OCI-LY1 (cell line): ENCODE data around the gene TCIRG1.

Experiments used
- H2AFZ ChIP-seq: fragments of 200-600 bp; sonication (generic), shearing (Covaris generic); 2 replicates; pipeline ENCODE4 v1.6.0; 2014; ENCODE audit warnings: antibody characterized with exemption, mild to moderate bottlenecking, low read length
- H3F3A ChIP-seq: fragments of 200-600 bp; sonication (generic), shearing (Covaris generic); 2 replicates; pipeline ENCODE4 v1.6.0; 2014; ENCODE audit warnings: mild to moderate bottlenecking, antibody characterized with exemption, low read length, moderate library complexity; ENCODE audit not compliant: insufficient read depth
- H3K27ac ChIP-seq: fragments of 200-600 bp; sonication (generic); 2 replicates; pipeline ENCODE4 v1.5.1; 2014; ENCODE audit warnings: low read length, mixed run types, mild to moderate bottlenecking, low read depth; ENCODE audit not compliant: poor library complexity, severe bottlenecking
- H3K27me3 ChIP-seq: fragments of 200-600 bp; sonication (generic); 2 replicates; pipeline ENCODE4 v1.6.0; 2014; ENCODE audit warnings: antibody characterized with exemption, mild to moderate bottlenecking, low read length, moderate library complexity; ENCODE audit not compliant: insufficient read depth
- H3K36me3 ChIP-seq: fragments of 200-600 bp; sonication (generic); 2 replicates; pipeline ENCODE4 v1.6.1; 2014; ENCODE audit warnings: mild to moderate bottlenecking, antibody characterized with exemption, low read length, moderate library complexity, mixed read lengths; ENCODE audit not compliant: insufficient read depth
- H3K4me1 ChIP-seq: fragments of 200-600 bp; sonication (generic); 2 replicates; pipeline ENCODE4 v1.5.1; 2014; ENCODE audit warnings: mild to moderate bottlenecking, low read length, moderate library complexity; ENCODE audit not compliant: insufficient read depth, severe bottlenecking
- H3K4me2 ChIP-seq: fragments of 200-600 bp; sonication (generic), shearing (Covaris generic); 2 replicates; pipeline ENCODE4 v1.6.1; 2014; ENCODE audit warnings: low read length
- H3K4me3 ChIP-seq: fragments of 200-600 bp; sonication (generic); 2 replicates; pipeline ENCODE4 v1.5.1; 2014; ENCODE audit warnings: low read length, low read depth, mild to moderate bottlenecking, mixed read lengths; ENCODE audit not compliant: poor library complexity, severe bottlenecking
- H3K79me2 ChIP-seq: fragments of 200-600 bp; shearing (Covaris generic); 2 replicates; pipeline ENCODE4 v1.6.1; 2016; ENCODE audit warnings: mixed run types, low read length, mixed read lengths; ENCODE audit not compliant: insufficient read depth
- H3K9ac ChIP-seq: fragments of 200-600 bp; sonication (generic), shearing (Covaris generic); 2 replicates; pipeline ENCODE4 v1.6.1; 2014; ENCODE audit warnings: mild to moderate bottlenecking, low read length, mixed read lengths
- H3K9me2 ChIP-seq: fragments of 200-600 bp; sonication (generic), shearing (Covaris generic); 2 replicates; pipeline ENCODE4 v1.6.1; 2014; ENCODE audit warnings: low read depth, mild to moderate bottlenecking, low read length, mixed read lengths
- H3K9me3 ChIP-seq: fragments of 200-600 bp; shearing (Covaris generic); 2 replicates; pipeline ENCODE4 v1.6.1; 2014; ENCODE audit warnings: low read length, mixed read lengths
- H4K20me1 ChIP-seq: fragments of 200-600 bp; sonication (generic), shearing (Covaris generic); 2 replicates; pipeline ENCODE4 v1.6.0; 2016; ENCODE audit warnings: mild to moderate bottlenecking, low read length; ENCODE audit not compliant: insufficient read depth
- EZH2 ChIP-seq: fragments of 200-600 bp; sonication (generic), shearing (Covaris generic); IDR thresholded peaks from 2 replicates; pipeline ENCODE4 v1.8.0; 2017; ENCODE audit warnings: borderline replicate concordance, mixed run types, mild to moderate bottlenecking, antibody characterized with exemption, low read length, moderate library complexity, mixed read lengths
- TF ChIP-seq, protein P1 (sequence below): fragments of 200-600 bp; sonication (generic), shearing (Covaris generic); IDR thresholded peaks from 2 replicates; pipeline ENCODE4 v1.5.1; 2017; ENCODE audit warnings: mild to moderate bottlenecking, antibody characterized with exemption, low read length, moderate library complexity, mixed read lengths

The TCIRG1 gene

GRCh38 chr11:68071281-68072048, 32.6 kb downstream of the TCIRG1 start:
- no peak overlapping the region for H3K9ac ChIP-seq
- no peak overlapping the region for H3K27ac ChIP-seq
- no peaks in the 10 kb centered on the region for H4K20me1 ChIP-seq
- H3K4me1 ChIP-seq, result no peaks in the 10 kb centered on the region
- H2AFZ ChIP-seq, result no peak overlapping the region
- H3F3A ChIP-seq, result no peaks in the 10 kb centered on the region
- no peaks in the 10 kb centered on the region for H3K79me2 ChIP-seq
- no peaks in the 10 kb centered on the region for H3K9me2 ChIP-seq
- peaks cover 51% of the 10 kb centered on the region for H3K36me3 ChIP-seq
- no peaks in the 10 kb centered on the region for H3K27me3 ChIP-seq
- no peaks in the 10 kb centered on the region for H3K9me3 ChIP-seq
- TF ChIP-seq, protein P1, sequence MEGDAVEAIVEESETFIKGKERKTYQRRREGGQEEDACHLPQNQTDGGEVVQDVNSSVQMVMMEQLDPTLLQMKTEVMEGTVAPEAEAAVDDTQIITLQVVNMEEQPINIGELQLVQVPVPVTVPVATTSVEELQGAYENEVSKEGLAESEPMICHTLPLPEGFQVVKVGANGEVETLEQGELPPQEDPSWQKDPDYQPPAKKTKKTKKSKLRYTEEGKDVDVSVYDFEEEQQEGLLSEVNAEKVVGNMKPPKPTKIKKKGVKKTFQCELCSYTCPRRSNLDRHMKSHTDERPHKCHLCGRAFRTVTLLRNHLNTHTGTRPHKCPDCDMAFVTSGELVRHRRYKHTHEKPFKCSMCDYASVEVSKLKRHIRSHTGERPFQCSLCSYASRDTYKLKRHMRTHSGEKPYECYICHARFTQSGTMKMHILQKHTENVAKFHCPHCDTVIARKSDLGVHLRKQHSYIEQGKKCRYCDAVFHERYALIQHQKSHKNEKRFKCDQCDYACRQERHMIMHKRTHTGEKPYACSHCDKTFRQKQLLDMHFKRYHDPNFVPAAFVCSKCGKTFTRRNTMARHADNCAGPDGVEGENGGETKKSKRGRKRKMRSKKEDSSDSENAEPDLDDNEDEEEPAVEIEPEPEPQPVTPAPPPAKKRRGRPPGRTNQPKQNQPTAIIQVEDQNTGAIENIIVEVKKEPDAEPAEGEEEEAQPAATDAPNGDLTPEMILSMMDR, result no peak
- no peak for TF ChIP-seq EZH2
- H3K4me3 ChIP-seq, result no peak overlapping the region
- no peak overlapping the region for H3K4me2 ChIP-seq

DNA sequence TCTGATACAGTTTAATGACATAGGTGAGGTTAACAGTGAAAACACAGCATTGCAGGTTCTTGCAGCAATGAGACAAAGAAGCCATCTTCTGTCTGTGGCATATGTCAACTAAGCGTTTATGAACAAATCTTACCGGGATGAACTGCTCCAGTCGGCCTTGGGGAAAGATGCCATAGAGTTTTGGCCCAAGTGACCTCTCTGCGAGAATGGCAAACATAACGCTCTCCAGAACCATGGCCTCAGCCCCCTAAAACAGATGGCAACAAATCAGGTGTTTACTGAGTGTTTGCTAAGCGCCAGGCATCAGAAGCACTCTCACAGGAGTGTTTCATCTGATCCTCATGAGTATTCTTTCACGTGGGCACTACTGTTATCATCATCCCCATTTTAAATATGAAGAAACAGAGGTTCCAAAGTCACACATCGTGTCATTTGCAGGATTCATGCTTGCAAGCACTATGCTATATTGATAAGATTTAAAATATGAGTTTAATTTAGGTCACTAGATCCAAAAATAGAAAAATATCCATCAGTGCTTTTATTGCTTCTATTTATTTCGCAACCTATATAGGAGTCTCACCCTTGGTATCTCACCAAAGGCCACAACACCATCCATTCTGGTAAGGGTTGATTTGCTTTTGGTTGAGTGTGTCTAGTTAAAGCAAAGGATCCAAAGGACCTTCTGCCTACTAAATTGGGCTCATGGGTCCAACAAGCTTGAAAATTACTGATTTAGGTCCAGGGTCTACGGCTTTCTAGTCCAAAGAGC, 35.9 kb downstream of the TCIRG1 start:
- Histone ChIP-seq H3K9me3 (no peaks in the 10 kb centered on the region), H3K79me2 (no peaks in the 10 kb centered on the region), H3K4me3 (no peak overlapping the region), H3K27ac (no peak overlapping the region), H3K4me1 (peaks cover 7% of the 10 kb centered on the region), H3K9ac (no peak overlapping the region), H3F3A (no peaks in the 10 kb centered on the region; the same call in 1 of the 2 replicates), H4K20me1 (no peaks in the 10 kb centered on the region), H3K36me3 (peaks cover 22% of the 10 kb centered on the region), H3K9me2 (no peaks in the 10 kb centered on the region), H3K4me2 (no peak overlapping the region), H3K27me3 (no peaks in the 10 kb centered on the region), H2AFZ (no peak overlapping the region)
- no peak for TF ChIP-seq EZH2
- TF ChIP-seq, protein P1, result no peak

DNA sequence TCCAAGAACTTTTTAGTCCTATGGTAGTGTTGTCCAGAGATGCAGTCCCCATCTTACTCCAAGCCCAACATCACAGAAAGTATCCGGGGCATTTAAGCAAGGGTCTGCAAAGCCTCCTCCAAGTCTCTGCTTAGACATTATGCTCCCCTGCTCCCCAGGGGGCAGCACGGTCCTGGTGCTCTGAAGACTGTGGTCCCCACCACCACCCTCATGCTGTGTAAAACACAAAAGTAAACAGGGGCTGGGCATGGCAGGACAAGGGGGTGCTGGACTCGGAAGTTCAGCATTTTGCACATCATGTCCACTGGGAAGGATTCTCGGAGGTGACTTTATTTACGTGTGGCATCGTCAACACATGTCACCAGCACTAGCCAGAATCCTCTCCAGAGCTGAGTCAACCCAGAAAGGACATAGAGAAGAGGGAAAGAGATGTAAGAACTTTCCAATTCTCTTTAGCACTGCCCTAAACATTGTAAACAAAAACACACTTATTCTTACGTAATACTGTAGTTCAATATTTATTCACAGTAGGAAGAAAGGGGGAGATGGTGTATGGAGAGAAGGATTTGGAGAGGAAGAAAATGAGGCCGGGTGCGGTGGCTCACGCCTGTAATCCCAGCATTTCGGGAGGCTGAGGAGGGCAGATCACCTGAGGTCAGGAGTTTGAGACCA, 37.7 kb downstream of the TCIRG1 start:
- no peaks in the 10 kb centered on the region; the same call in 1 of the 2 replicates for H3F3A ChIP-seq
- no peak overlapping the region for H3K9ac ChIP-seq
- no peaks in the 10 kb centered on the region for H3K79me2 ChIP-seq
- no peak overlapping the region for H3K4me3 ChIP-seq
- no peak overlapping the region for H2AFZ ChIP-seq
- no peaks in the 10 kb centered on the region for H3K27me3 ChIP-seq
- H3K36me3 ChIP-seq, result peaks cover 26% of the 10 kb centered on the region
- TF ChIP-seq EZH2, result no peak
- TF ChIP-seq, protein P1, result peak; percentile 65
- no peaks in the 10 kb centered on the region for H3K9me3 ChIP-seq
- no peaks in the 10 kb centered on the region for H4K20me1 ChIP-seq
- no peaks in the 10 kb centered on the region for H3K9me2 ChIP-seq
- no peak overlapping the region for H3K27ac ChIP-seq
- peaks cover 7% of the 10 kb centered on the region for H3K4me1 ChIP-seq
- no peak overlapping the region for H3K4me2 ChIP-seq
